GM12801 (cell line): ENCODE data around the gene MTCL1.

Experiments used
- CTCF ChIP-seq: IDR thresholded peaks from one replicate; pipeline ENCODE4 v1.5.1; 2011; ENCODE audit warnings: control low read depth; ENCODE audit not compliant: insufficient read length; ENCODE audit errors: extremely low read depth

Gene MTCL1

DNA sequence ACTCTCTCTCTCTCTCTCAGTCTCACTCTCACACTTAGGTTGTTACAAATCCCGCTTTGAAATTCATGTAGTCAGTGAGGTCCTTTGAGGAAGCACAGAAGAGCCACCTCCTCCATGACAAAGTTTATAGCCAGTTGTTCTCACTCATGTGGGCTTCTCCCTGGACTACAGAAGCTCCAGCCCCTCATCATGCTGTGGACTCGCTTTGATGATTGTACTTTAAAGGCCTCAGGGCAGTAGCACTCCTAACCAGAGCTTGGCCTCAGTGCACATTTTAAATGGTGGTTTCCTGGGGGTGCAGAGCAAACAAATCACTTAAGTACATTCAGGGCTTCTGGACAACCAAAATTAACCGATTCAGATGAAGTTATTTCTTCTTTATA lies 115.7 kb downstream of the MTCL1 start:
- TF ChIP-seq CTCF, result no peak

- no peak for TF ChIP-seq CTCF
Observed at GRCh38 chr18:8821531-8821930, 116.2 kb downstream of the MTCL1 start.

DNA sequence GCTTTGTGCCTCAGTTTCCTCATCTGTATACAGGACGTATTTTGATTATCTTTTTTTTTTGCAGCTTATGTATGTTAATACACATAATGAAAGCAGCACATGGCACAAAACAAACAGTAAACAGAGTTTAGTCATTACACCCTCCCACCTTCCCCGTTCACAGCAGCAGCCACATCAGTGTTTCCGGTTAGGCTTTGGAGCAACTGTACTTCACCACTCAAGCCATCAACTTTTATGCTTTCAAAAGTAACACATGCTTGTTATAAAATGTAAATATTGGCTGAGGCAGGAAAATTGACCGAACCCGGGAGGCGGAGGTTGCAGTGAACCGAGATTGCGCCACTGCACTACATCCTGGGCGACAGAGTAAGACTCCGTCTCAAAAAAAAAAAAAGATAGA lies 117.3 kb downstream of the MTCL1 start:
- no peak for TF ChIP-seq CTCF

DNA sequence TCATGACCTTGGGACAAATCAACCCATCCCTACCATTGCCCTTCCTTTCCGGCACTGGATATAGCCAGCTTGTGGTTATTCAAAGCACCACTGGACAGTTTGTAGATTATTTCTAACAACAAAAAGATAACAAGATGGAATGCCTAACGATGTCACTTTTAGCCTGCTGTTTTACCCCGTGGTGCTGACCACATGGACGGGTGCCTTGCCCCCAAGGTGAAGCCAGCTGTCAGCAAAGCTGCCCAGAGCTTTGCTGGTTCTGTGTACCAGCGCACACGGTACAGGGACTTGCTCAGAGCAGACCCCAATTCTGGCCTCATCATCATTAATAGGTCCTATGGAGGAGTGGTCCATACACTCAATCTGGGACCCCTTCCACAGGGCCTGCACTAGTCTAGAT lies 118.2 kb downstream of the MTCL1 start:
- no peak for TF ChIP-seq CTCF

- no peak for TF ChIP-seq CTCF
Observed at GRCh38 chr18:8824846-8825245, 119.5 kb downstream of the MTCL1 start.

DNA sequence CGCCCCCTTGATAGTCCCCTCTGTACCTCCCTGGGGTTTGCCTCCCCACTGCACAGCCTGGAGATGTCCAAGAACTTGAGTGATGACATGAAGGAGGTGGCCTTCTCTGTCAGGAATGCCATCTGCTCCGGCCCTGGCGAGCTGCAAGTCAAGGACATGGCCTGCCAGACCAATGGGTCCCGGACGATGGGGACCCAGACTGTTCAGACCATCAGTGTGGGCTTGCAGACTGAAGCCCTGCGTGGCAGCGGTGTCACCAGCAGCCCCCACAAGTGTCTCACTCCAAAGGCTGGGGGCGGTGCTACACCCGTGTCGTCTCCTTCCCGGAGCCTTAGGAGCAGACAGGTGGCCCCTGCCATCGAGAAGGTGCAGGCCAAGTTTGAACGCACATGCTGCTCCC lies 119.9 kb downstream of the MTCL1 start:
- no peak for TF ChIP-seq CTCF

DNA sequence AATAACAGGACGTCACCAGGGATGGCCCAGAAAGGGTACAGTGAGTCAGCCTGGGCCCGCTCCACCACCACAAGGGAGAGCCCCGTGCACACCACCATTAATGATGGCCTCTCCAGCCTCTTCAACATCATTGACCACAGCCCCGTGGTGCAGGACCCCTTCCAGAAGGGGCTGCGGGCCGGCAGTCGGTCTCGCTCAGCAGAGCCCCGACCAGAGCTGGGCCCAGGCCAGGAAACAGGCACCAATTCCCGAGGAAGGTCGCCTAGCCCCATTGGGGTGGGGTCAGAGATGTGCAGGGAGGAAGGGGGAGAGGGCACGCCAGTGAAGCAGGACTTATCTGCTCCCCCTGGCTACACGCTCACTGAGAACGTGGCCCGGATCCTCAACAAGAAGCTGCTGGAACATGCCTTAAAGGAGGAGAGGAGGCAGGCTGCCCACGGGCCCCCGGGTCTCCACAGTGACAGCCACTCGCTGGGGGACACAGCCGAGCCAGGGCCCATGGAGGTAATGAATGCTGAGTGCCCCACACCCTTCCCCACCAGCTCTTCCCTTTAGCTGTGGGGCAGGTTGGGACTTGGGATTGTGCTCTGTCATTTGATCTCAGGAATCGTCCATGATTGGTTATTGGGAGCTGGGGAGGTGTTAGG lies 120.5 kb downstream of the MTCL1 start:
- TF ChIP-seq CTCF, result no peak

- no peak for TF ChIP-seq CTCF
Observed at GRCh38 chr18:8826514-8826913, 121.2 kb downstream of the MTCL1 start.
